Measurements from ENCODE around the gene SLC9A6. TPM values are rescaled to one million over a fixed set of nuclear protein-coding genes. Genes with fewer than 3 reads are reported as not detected.

SLC9A6 gene
- total and polyA plus RNA-seq, 2 of the 8 experiments (the other 6 are each of a cell fraction or from before 2014, with no cell fraction given): 8.0 to 14.1 TPM

DNA sequence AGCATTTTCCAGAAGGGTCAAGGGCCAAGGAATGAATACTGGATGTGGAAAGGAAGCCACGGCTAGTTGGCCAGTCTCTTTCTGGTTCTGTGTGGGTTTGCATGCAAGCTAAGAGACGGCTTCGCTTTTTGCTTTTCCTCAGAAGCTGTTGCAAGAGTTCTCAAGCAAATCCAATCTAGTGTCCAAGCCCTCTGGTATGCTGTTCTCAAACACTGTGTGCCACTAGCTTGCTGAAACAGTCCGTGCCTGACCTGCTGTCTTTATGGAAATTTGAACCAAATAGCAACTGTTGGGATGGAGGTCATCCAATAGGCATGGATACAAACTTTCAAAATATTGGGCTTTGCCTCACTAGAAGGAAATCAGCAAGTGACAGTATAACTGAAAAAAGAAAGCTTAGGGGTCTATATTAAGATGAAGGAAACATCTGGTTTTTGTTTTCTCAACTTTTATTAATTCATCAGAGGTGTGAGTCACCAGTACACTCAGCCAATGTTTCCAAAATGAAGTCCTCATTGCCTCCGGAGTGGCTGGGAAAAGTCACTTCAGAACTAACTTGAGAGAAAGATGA lies 70.5 kb downstream of the SLC9A6 start:
- Histone ChIP-seq H3K4ac (replicated peaks; ENCODE audit: insufficient read length, low read depth, low read length) (no peak overlapping the region), H2BK5ac (ENCODE audit: low read depth, low read length) (no peak overlapping the region), H2BK120ac (replicated peaks; ENCODE audit: low read depth, low read length) (no peak overlapping the region), H3K4me2 (ENCODE audit: insufficient read depth in 1 of 2, low read depth in 2 of 2, low read length in 2 of 2) (no peak overlapping the region), H3K23me2 (ENCODE audit: low read depth, low read length) (no peaks in the 10 kb centered on the region), H2BK20ac (ENCODE audit: low read length) (no peak overlapping the region), H3K36me3 (ENCODE audit: control insufficient read depth in 2 of 4, insufficient read depth in 4 of 4, low read length in 3 of 4) (no peaks in the 10 kb centered on the region), H3K56ac (replicated peaks; ENCODE audit: insufficient read length, low read depth, low read length) (no peak overlapping the region), H4K8ac (ENCODE audit: extremely low read depth, insufficient read depth, low read length) (no peak overlapping the region), H3K18ac (ENCODE audit: extremely low read depth, low read length) (no peak overlapping the region), H4K91ac (replicated peaks; ENCODE audit: insufficient read length, low read length) (no peak overlapping the region), H3K79me1 (ENCODE audit: low read depth, low read length) (no peaks in the 10 kb centered on the region), H3K79me2 (ENCODE audit: control insufficient read depth in 1 of 2, insufficient read depth in 2 of 2, low read length in 2 of 2) (no peaks in the 10 kb centered on the region), H2AK5ac (ENCODE audit: low read depth, low read length) (no peak overlapping the region), H3K9me3 (ENCODE audit: insufficient read depth in 2 of 2, low read depth in 1 of 2, low read length in 1 of 2) (no peaks in the 10 kb centered on the region), H2AFZ (ENCODE audit: low read length) (no peak overlapping the region), H3K27ac (ENCODE audit: low read depth, low read length) (no peak overlapping the region), H3K27me3 (replicated peaks in 1 of 4; ENCODE audit: control insufficient read depth in 3 of 4, extremely low read depth in 1 of 4, insufficient read depth in 3 of 4, low read length in 3 of 4) (no peaks in the 10 kb centered on the region), H3K23ac (ENCODE audit: insufficient read length) (no peak overlapping the region), H3K4me3 (ENCODE audit: extremely low read depth in 1 of 4, insufficient read depth in 2 of 4, low read depth in 3 of 4, low read length in 4 of 4) (no peak overlapping the region), H4K5ac (ENCODE audit: insufficient read length, low read depth, low read length) (no peak overlapping the region), H3K4me1 (replicated peaks in 1 of 4; ENCODE audit: control insufficient read depth in 3 of 4, insufficient read depth in 4 of 4, low read length in 3 of 4) (no peaks in the 10 kb centered on the region), H3K9ac (replicated peaks in 1 of 4; ENCODE audit: extremely low read depth in 1 of 4, low read depth in 3 of 4, low read length in 3 of 4) (no peak overlapping the region), H2BK15ac (ENCODE audit: low read length) (no peak overlapping the region), H4K20me1 (replicated peaks in 1 of 2; ENCODE audit: control insufficient read depth in 1 of 2, insufficient read depth in 2 of 2, low read length in 2 of 2) (no peaks in the 10 kb centered on the region), H3K14ac (ENCODE audit: insufficient read length) (no peak overlapping the region), H2BK12ac (ENCODE audit: low read depth, low read length) (no peak overlapping the region)
- CTCF ChIA-PET (ENCODE audit: partially characterized antibody): interaction anchor here (0.9 to 1.9 kb wide), 3 partner anchors 15 to 99 kb away, joined by 3 to 5 read pairs (median 3); no protein-coding TSS in a partner anchor
- TF ChIP-seq POLR2AphosphoS5 (IDR thresholded peaks at IDR 0.05; ENCODE audit: low read depth, low read length): no peak
- no peak for TF ChIP-seq POLR2A (IDR thresholded peaks at IDR 0.05; ENCODE audit: control extremely low read depth in 1 of 2, low read depth in 2 of 2, low read length in 2 of 2)
- TF ChIP-seq POU5F1 (IDR thresholded peaks at IDR 0.05; ENCODE audit: low read depth, low read length): no peak
- TF ChIP-seq EGR1 (IDR thresholded peaks at IDR 0.05; ENCODE audit: borderline replicate concordance, low read depth, low read length): no peak
- TF ChIP-seq CBX5 (IDR thresholded peaks at IDR 0.05; ENCODE audit: low read depth, low read length): no peak
- TF ChIP-seq GABPA (IDR thresholded peaks at IDR 0.05; ENCODE audit: borderline replicate concordance, insufficient read depth, low read length): no peak
- TF ChIP-seq SAP30 (IDR thresholded peaks at IDR 0.05; ENCODE audit: insufficient read depth, insufficient replicate concordance, low read length): no peak
- FAIRE-seq: no peak
- 92% methylated on average over 5 of the region's 5 CpGs; no CpG with 5 or more reads in 1 of the 2 experiments for WGBS, 2 experiments (ENCODE audit: extremely low coverage in 1 of 2, insufficient coverage in 1 of 2, insufficient read length in 1 of 2, insufficient replicate concordance in 2 of 2, low coverage in 1 of 2, low lambda C conversion rate in 2 of 2, missing lambda C conversion rate in 1 of 2)
- DNase-seq (ENCODE audit: low read depth in 1 of 2, low spot score in 2 of 2): no peak
- POLR2A ChIA-PET (ENCODE audit: partially characterized antibody): no interaction called here
